Measurements from ENCODE around the gene DPM2.

The DPM2 gene

GRCh38 chr9:127916720-127917581 lies 20.7 kb downstream of the DPM2 start, which contains the start of gene ST6GALNAC4:
Gene ST6GALNAC4 (minus strand): TSS chr9:127917041. CDS start chr9:127916419, 622 bp downstream.
- DNase-seq: peak; percentile 47

GRCh38 chr9:127915801-127916719 lies 21.6 kb downstream of the DPM2 start:
- DNase-seq: no peak

- no peak for DNase-seq
These were observed 22.3 kb downstream of the DPM2 start for GRCh38 chr9:127915325-127915752.

GRCh38 chr9:127913682-127914081 lies 24.0 kb downstream of the DPM2 start:
- no peak for DNase-seq

- DNase-seq: peak; percentile 32
These were observed 24.8 kb downstream of the DPM2 start for GRCh38 chr9:127912882-127913281.

GRCh38 chr9:127912296-127912695 lies 25.4 kb downstream of the DPM2 start:
- no peak for DNase-seq

- DNase-seq: no peak
These were observed 26.9 kb downstream of the DPM2 start for GRCh38 chr9:127910613-127911205.

GRCh38 chr9:127909839-127910273 lies 27.8 kb downstream of the DPM2 start:
- no peak for DNase-seq

GRCh38 chr9:127908660-127908926 lies 29.1 kb downstream of the DPM2 start:
- no peak for DNase-seq

GRCh38 chr9:127907867-127908659 lies 29.6 kb downstream of the DPM2 start:
- DNase-seq: no peak

GRCh38 chr9:127905788-127906191 lies 31.9 kb downstream of the DPM2 start:
- no peak for DNase-seq

- DNase-seq: no peak
These were observed 32.5 kb downstream of the DPM2 start for GRCh38 chr9:127905004-127905728.

GRCh38 chr9:127904561-127905003 lies 33.1 kb downstream of the DPM2 start:
- peak; percentile 93 for DNase-seq

- DNase-seq: no peak
These were observed 33.8 kb downstream of the DPM2 start for GRCh38 chr9:127903557-127904475.

GRCh38 chr9:127899128-127899943 lies 38.3 kb downstream of the DPM2 start, which contains the start of gene ST6GALNAC6:
Gene ST6GALNAC6 (minus strand): TSS chr9:127899603. CDS start chr9:127897981, 1,622 bp downstream.
- DNase-seq: peak; percentile 20

GRCh38 chr9:127898433-127899127 lies 39.1 kb downstream of the DPM2 start:
- no peak for DNase-seq

- DNase-seq: no peak
These were observed 40.4 kb downstream of the DPM2 start for GRCh38 chr9:127897193-127897692.

GRCh38 chr9:127896395-127897192 lies 41.1 kb downstream of the DPM2 start:
- no peak for DNase-seq
